ENCODE data around the gene YJU2. TPM values are rescaled to one million over a fixed set of nuclear protein-coding genes. Genes with fewer than 3 reads are reported as not detected.

YJU2 gene
- total RNA-seq, 1 donor from 2014 or later = 40.7 TPM

GRCh38 chr19:4208385-4209094, 38.3 kb upstream of the YJU2 start:
- Mint-ChIP-seq H3K4me3 (no peak overlapping the region), H3K27ac (no peak overlapping the region), H3K36me3 (ENCODE audit: low read depth) (no peaks in the 10 kb centered on the region), H3K9me3 (no peaks in the 10 kb centered on the region), H3K4me1 (peaks cover 3% of the 10 kb centered on the region), H3K27me3 (peaks cover 2% of the 10 kb centered on the region)
- ChIA-PET POLR2A (no interaction called here), CTCF (interaction anchor here (1.4 to 1.7 kb wide), 2 partner anchors 21 to 223 kb away, joined by 3 to 5 read pairs; partner anchors contain the start of genes EBI3 and EEF2)
- no peak for TF ChIP-seq CTCF (IDR thresholded peaks at IDR 0.05)
- DNase-seq (no peak), ATAC-seq (ENCODE audit: low read depth) (no peak)
- intact Hi-C loops (cut with micrococcal nuclease) = loop anchor here (10.0 kb wide), 1 partner anchor 504 kb away; the partner anchor contains the start of genes PIP5K1C and TJP3

GRCh38 chr19:4210166-4210731, 36.6 kb upstream of the YJU2 start:
- Mint-ChIP-seq H3K27me3 (peaks cover 2% of the 10 kb centered on the region), H3K9me3 (no peaks in the 10 kb centered on the region), H3K4me1 (peaks cover 8% of the 10 kb centered on the region), H3K27ac (no peak overlapping the region), H3K36me3 (ENCODE audit: low read depth) (no peaks in the 10 kb centered on the region), H3K4me3 (no peak overlapping the region)
- TF ChIP-seq CTCF (IDR thresholded peaks at IDR 0.05) = no peak
- no peak for ATAC-seq (ENCODE audit: low read depth)
- ChIA-PET CTCF (no interaction called here), POLR2A (no interaction called here)
- intact Hi-C loops (cut with micrococcal nuclease) = no loop called here
- DNase-seq = no peak

GRCh38 chr19:4213116-4213515, 33.8 kb upstream of the YJU2 start:
- DNase-seq (no peak), ATAC-seq (ENCODE audit: low read depth) (no peak)
- ChIA-PET CTCF (no interaction called here), POLR2A (no interaction called here)
- TF ChIP-seq CTCF (IDR thresholded peaks at IDR 0.05) = no peak
- Mint-ChIP-seq H3K4me3 (no peak overlapping the region), H3K27ac (no peak overlapping the region), H3K9me3 (no peaks in the 10 kb centered on the region), H3K4me1 (peaks cover 8% of the 10 kb centered on the region), H3K36me3 (ENCODE audit: low read depth) (no peaks in the 10 kb centered on the region), H3K27me3 (peaks cover 2% of the 10 kb centered on the region)
- intact Hi-C loops (cut with micrococcal nuclease) = no loop called here

GRCh38 chr19:4215807-4216206, 31.1 kb upstream of the YJU2 start:
- H3K4me3 Mint-ChIP-seq = no peak overlapping the region
- TF ChIP-seq CTCF (IDR thresholded peaks at IDR 0.05) = no peak
- ChIA-PET CTCF (interaction anchor here (0.7 kb wide), 1 partner anchor 12 kb away, joined by 3 read pairs; no protein-coding TSS in a partner anchor), POLR2A (interaction anchor here (1.1 kb wide), 1 partner anchor 17 kb away, joined by 8 read pairs; no protein-coding TSS in a partner anchor)
- no peaks in the 10 kb centered on the region for H3K9me3 Mint-ChIP-seq
- ATAC-seq (ENCODE audit: low read depth) (no peak), DNase-seq (no peak)
- H3K4me1 Mint-ChIP-seq = peaks cover 8% of the 10 kb centered on the region
- no peak overlapping the region for H3K27ac Mint-ChIP-seq
- no peaks in the 10 kb centered on the region for H3K36me3 Mint-ChIP-seq (ENCODE audit: low read depth)
- intact Hi-C loops (cut with micrococcal nuclease) = no loop called here
- no peaks in the 10 kb centered on the region for H3K27me3 Mint-ChIP-seq

- no peak overlapping the region for H3K27ac Mint-ChIP-seq
- no peaks in the 10 kb centered on the region for H3K36me3 Mint-ChIP-seq (ENCODE audit: low read depth)
- ATAC-seq (ENCODE audit: low read depth) (no peak), DNase-seq (no peak)
- CTCF ChIA-PET = interaction anchor here (0.6 kb wide), 1 partner anchor 69 kb away, joined by 3 read pairs; no protein-coding TSS in a partner anchor
- no peaks in the 10 kb centered on the region for H3K9me3 Mint-ChIP-seq
- H3K4me1 Mint-ChIP-seq = peaks cover 11% of the 10 kb centered on the region
- POLR2A ChIA-PET = interaction anchor here (1.1 kb wide), 1 partner anchor 16 kb away, joined by 8 read pairs; no protein-coding TSS in a partner anchor
- no peak overlapping the region for H3K4me3 Mint-ChIP-seq
- intact Hi-C loops (cut with micrococcal nuclease) = no loop called here
- no peak for TF ChIP-seq CTCF (IDR thresholded peaks at IDR 0.05)
- no peaks in the 10 kb centered on the region for H3K27me3 Mint-ChIP-seq
Observed at GRCh38 chr19:4216846-4217245, 30.0 kb upstream of the YJU2 start.

Measured in activated B cell treated with CpG ODN at 0.5 μM for 24 hours (primary cell).